ENCODE measurements around the gene SEC14L5.

DNA sequence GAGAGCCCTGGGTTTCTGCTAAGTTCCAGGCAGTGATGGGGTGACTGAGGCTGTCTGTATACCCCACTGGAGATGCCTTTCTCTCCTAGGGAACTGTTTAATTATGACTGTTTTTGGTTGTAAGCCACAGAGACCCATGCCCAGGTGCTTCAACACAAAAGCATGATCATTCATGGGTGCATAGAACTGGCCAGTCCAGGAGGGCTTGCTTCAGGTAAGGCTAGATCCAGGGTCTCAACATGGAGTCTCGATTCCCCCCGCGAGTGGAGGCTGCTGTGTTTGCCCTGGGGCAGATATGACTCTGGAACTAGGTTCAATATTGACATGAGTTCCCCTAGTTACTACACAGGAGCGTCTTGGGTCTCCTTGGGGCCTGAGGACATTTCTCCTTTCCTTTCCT is 57.8 kb downstream of the SEC14L5 start:
- TF ChIP-seq CTCF (IDR thresholded peaks at IDR 0.05; ENCODE audit: low read depth, low read length, poor library complexity, severe bottlenecking) (no peak), EZH2phosphoT487 (IDR thresholded peaks at IDR 0.05; ENCODE audit: borderline replicate concordance, low read length) (no peak)

Data from DOHH2 (cell line).